A673 (cell line): ENCODE results near the gene GNG5. TPM values are rescaled to one million over a fixed set of nuclear protein-coding genes. Genes with fewer than 3 reads are reported as not detected.
"Not testable (repeated sequence)": the region's sequence is repeated elsewhere in the genome, so short reads cannot be mapped to it uniquely, and the experiment has no call there.

Experiments
- BruUV-seq: library from RNA; stranded (reverse); fragments of 400-500 nt; replicated peaks from 2 replicates; lab custom pipeline; 2021; lab: Mats Ljungman, UMichigan
- CTCF ChIA-PET: fragments of 300-600 bp; sonication (Branson Sonifier 250); formaldehyde crosslinking; loops from one replicate; lab custom pipeline; 2022; ENCODE audit warnings: antibody characterized with exemption; lab: Charles Lee
- POLR2A ChIA-PET: fragments of 300-600 bp; sonication (Branson Sonifier 250); formaldehyde crosslinking; loops from one replicate; lab custom pipeline; 2022; ENCODE audit warnings: antibody characterized with exemption; ENCODE audit not compliant: low non-redundant PET; lab: Charles Lee
- DNase-seq: peaks from one replicate; pipeline ENCODE4 v3.0.0-alpha.2; 2015; ENCODE audit warnings: low spot score
- H3K27ac ChIP-seq: fragments of 200-600 bp; sonication (generic); 2 replicates; pipeline ENCODE4 v1.5.1; 2016; ENCODE audit warnings: mixed run types, low read depth, mild to moderate bottlenecking, mixed read lengths, antibody characterized with exemption, low read length; ENCODE audit not compliant: poor library complexity, severe bottlenecking
- H3K27me3 ChIP-seq: fragments of 200-600 bp; sonication (generic); replicated peaks from 2 replicates; pipeline ENCODE4 v1.6.1; 2017; ENCODE audit warnings: mixed run types, low read depth, mild to moderate bottlenecking, mixed read lengths, antibody characterized with exemption, low read length; ENCODE audit not compliant: insufficient read depth, poor library complexity
- H3K36me3 ChIP-seq: fragments of 200-600 bp; sonication (generic); 2 replicates; pipeline ENCODE4 v1.6.1; 2016; ENCODE audit warnings: mixed run types, mild to moderate bottlenecking, mixed read lengths, antibody characterized with exemption, low read length; ENCODE audit not compliant: insufficient read depth, poor library complexity, severe bottlenecking
- H3K4me1 ChIP-seq: fragments of 200-600 bp; sonication (generic); 2 replicates; pipeline ENCODE4 v1.6.1; 2017; ENCODE audit warnings: mixed run types, mild to moderate bottlenecking, mixed read lengths, antibody characterized with exemption, low read length; ENCODE audit not compliant: insufficient read depth, poor library complexity, severe bottlenecking
- H3K4me3 ChIP-seq: fragments of 200-600 bp; sonication (generic); 2 replicates; pipeline ENCODE4 v1.5.1; 2016; ENCODE audit warnings: low read depth, mixed run types, mild to moderate bottlenecking, mixed read lengths, low read length; ENCODE audit not compliant: poor library complexity, severe bottlenecking
- H3K9me3 ChIP-seq: fragments of 200-600 bp; sonication (generic); 2 replicates; pipeline ENCODE4 v1.6.1; 2016; ENCODE audit warnings: mixed run types, low read depth, mild to moderate bottlenecking, mixed read lengths, antibody characterized with exemption, low read length; ENCODE audit not compliant: poor library complexity, severe bottlenecking
- CTCF ChIP-seq: fragments of 300-800, 200-600 bp; sonication (generic); conservative IDR thresholded peaks from 2 replicates; pipeline ENCODE4 v1.5.1; 2017; ENCODE audit warnings: low read depth, mild to moderate bottlenecking, antibody characterized with exemption, low read length, moderate library complexity, mixed read lengths
- EZH2 ChIP-seq: fragments of 200-600 bp; sonication (generic); IDR thresholded peaks from 2 replicates; pipeline ENCODE4 v1.6.1; 2017; ENCODE audit warnings: borderline replicate concordance, low read depth, mild to moderate bottlenecking, mixed read lengths, antibody characterized with exemption, low read length; ENCODE audit not compliant: poor library complexity, severe bottlenecking
- intact Hi-C: fragments of 100-400 bp; cut with micrococcal nuclease; formaldehyde crosslinking; loops from one replicate; pipeline ENCODE4 v1.10.0; 2022; ENCODE audit not compliant: unreplicated experiment
- total RNA-seq: library from RNA; stranded (reverse); gene quantifications from 2 replicates; pipeline ENCODE4 v1.2.3, GENCODE V29; 2021

Gene GNG5
- total RNA-seq, 1 experiment from 2014 or later = 119 TPM

- BruUV-seq = no TSS peak
- Histone ChIP-seq H3K36me3 (no peaks in the 10 kb centered on the region), H3K9me3 (no peaks in the 10 kb centered on the region), H3K4me1 (no peaks in the 10 kb centered on the region), H3K27me3 (peaks cover 12% of the 10 kb centered on the region), H3K27ac (no peak overlapping the region), H3K4me3 (no peak overlapping the region)
- ChIA-PET POLR2A (no interaction called here), CTCF (no interaction called here)
- TF ChIP-seq CTCF = no peak
- no peak for TF ChIP-seq EZH2
- no peak for DNase-seq
- intact Hi-C loops = no loop called here
These were observed 55.5 kb downstream of the GNG5 start for GRCh38 chr1:84450910-84451309.

- BruUV-seq, POLR2A ChIA-PET, DNase-seq, H3K27me3 ChIP-seq, H3K4me3 ChIP-seq, H3K36me3 ChIP-seq, H3K27ac ChIP-seq, CTCF ChIA-PET, H3K4me1 ChIP-seq, H3K9me3 ChIP-seq: not testable (repeated sequence)
- intact Hi-C loops = loop anchor here (10.0 kb wide), 2 partner anchors 96 to 486 kb away; no protein-coding TSS in a partner anchor
These were observed 57.7 kb downstream of the GNG5 start for GRCh38 chr1:84448704-84449103.

Other genes starting within 250 kb of the GNG5 start
- 1.2 and 1.6 TPM in 2 replicates for gene SAMD13, start 204.9 kb downstream of the GNG5 start, total RNA-seq
- not detected in 2 replicates for gene DNASE2B, start 108.1 kb downstream of the GNG5 start, total RNA-seq
- 53.4 and 56.7 TPM in 2 replicates for gene RPF1, start 27.3 kb downstream of the GNG5 start, total RNA-seq
- gene SPATA1, start 195 bp downstream of the GNG5 start, total RNA-seq = 0.95 and 1.3 TPM in 2 replicates
- 10.0 and 13.2 TPM in 2 replicates for gene CTBS, start 67.9 kb upstream of the GNG5 start, total RNA-seq
- 37.2 and 42.4 TPM in 2 replicates for gene SSX2IP, start 183.9 kb upstream of the GNG5 start, total RNA-seq